Smooth muscle cell of bladder (primary cell): ENCODE results near the gene TCEAL7. TPM values are rescaled to one million over a fixed set of nuclear protein-coding genes. Genes with fewer than 3 reads are reported as not detected.

Experiments used
- total RNA-seq: library from RNA; depleted of rRNA; stranded (reverse); fragments of >200 nt; gene quantifications from 2 replicates; pipeline ENCODE4 v1.2.3, GENCODE V29; 2014

Gene TCEAL7, protein sequence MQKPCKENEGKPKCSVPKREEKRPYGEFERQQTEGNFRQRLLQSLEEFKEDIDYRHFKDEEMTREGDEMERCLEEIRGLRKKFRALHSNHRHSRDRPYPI
- total RNA-seq: 26.3 and 37.3 TPM in 2 replicates

DNA sequence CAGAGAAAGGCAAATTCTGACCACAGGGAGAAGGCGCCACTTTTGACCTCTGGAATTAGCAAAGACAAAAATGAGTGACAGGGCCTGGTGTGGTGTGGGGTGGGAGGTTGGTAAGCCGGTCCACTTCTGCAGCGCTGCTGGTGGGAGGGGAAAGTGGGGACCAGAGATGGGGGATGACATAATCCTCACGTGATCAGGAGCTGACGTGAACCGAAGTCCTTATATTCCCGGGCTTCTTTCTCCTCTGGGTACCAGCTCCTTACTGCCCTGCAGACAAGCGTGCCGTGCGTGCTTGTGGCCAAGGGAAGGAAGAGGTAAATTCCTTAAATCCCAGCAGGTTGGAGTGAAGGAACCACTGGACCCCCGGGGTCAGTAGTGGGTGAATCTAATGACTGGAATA, at the start of gene TCEAL7:
TCEAL7 (plus strand) TSS at position 249 of the 400 bp plus-strand sequence. CDS start 1,165 bp downstream, outside the sequence.

DNA sequence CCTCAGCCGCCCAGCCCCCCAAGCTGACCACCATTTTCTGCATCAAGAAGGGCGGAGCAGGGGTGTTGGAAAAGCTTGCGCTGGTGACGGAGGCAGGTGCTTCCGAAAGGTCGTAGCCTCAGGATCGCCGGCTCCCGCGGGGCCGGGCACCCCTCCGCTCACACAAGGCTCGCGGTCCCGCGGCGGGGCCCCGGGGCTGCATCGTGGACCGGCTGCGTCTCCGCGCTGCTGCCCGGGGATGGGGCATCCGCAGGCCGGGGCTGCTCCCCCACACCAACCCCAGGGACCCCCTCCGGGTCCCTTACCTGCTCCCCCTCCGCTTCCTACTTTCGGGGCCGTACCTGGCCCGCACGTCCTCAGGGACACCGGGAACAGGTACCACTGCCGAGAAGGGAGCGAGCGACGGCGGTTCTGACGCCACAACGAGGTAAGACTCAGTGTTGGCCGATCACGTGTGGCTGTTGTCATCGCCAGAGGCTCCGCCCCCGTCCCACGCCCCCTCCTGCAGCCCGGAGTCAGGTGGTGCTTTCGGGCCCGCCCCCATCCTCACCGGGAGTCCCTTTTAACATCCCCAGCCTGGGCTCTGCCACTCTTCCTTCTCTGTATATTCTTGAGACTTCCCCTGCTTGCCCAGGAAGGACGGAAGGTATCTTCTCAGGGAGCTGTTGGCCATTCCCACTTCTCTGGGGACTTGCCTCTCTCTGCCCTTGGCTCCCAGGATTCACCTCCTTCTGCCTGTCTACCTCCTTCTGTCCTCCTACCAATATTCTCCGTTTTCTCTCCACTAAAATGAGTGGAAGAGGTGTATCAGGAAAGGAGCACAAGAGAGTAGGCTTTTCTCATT, 19.3 kb upstream of the TCEAL7 start, which contains the start of gene BEX2:
BEX2 (minus strand) TSS at position 436 of the 844 bp plus-strand sequence. CDS start 1,014 bp downstream, outside the sequence.

DNA sequence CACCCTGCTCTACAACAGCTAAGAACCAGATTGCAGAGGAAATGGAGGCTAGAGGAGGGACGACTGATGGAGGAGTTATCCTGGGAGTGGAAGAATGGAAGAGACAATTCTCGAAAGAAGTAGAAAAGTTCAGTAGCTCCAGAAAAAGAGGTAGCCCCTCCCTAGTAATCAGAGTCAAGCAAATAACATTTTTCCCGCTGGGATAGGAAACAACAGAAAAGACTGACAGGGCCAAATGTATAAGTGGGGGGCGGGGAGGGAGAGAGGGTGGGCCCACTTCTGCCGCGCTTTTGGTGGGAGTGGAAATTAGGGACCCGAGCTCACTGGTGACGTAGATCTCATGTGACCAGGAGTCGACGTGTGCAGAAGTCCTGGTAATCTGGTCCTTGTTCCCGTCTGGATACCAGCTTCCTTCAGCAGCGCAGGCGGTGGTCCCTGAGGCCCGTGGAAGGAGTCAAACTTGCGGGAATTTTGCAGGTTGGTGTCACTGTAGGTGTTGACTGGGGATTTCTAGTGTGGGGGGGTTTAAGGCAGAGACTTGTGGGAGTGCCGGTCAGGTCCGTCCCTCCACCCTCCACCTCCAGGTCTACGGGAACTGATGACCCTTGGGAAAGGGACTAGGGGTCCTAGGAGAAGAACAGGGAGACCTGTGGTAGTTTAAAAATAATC, 26.2 kb downstream of the TCEAL7 start, which contains the start of gene TCEAL9:
TCEAL9 (plus strand) TSS at position 377 of the 669 bp plus-strand sequence. CDS start 1,179 bp downstream, outside the sequence.

DNA sequence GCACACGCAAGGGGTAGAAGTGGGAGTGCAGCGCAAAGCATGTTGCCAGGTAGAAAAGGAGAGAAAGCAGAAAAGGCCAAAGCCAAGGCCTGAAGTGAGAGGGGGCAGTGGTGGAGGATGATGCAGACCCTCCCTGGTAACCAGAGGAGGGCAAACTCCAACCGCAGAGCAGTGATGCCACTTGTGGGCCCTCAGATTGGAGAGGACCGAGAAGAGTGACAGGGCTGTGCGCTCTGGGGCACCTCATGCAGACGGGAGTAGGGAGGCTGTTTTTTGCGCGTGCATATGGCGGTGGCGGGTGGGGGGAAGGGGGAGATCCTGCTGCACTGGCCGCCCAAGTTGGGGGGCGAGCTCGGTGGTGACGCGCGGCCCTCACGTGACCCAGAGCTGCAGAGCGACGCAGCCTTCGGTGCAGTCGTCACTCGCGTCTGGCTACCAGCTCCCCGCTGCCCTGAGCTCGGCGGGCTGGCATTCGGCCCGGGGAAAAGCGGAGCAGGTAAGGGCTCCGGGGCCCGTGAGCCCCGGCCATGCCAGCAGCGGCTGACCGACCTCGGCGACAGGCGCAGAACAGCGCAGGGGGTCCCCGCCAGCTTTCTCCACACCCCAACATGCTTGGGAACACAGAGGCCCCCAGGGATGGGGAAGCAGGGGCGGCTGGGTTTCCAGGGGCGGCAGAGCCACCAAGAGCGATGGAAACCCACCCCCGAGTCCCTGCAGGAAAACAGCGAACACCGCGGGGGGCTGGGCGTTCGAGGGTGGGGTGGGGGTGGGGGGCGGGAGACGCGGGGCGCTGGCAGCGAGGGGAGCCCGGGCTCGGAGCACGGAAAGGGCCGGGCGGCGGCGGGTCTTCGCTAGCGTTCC, 46.3 kb downstream of the TCEAL7 start, which contains the start of gene BEX3:
BEX3 (plus strand) TSS at position 421 of the 861 bp plus-strand sequence. CDS start 984 bp downstream, outside the sequence.

Other genes with a start within 250 kb of the TCEAL7 start
- gene NXF3, start 237.1 kb upstream of the TCEAL7 start, total RNA-seq: not detected in 2 replicates
- gene BEX4, start 115.1 kb upstream of the TCEAL7 start, total RNA-seq: 15.6 and 29.9 TPM in 2 replicates
- gene TCEAL8, start 75.1 kb upstream of the TCEAL7 start, total RNA-seq: 119 and 133 TPM in 2 replicates
- gene TCEAL5, start 53.5 kb upstream of the TCEAL7 start, total RNA-seq: not detected in 2 replicates
- 0.83 and 1.3 TPM in 2 replicates for gene BEX2, start 19.2 kb upstream of the TCEAL7 start, total RNA-seq
- gene TCEAL9, start 26.3 kb downstream of the TCEAL7 start, total RNA-seq: 152 and 169 TPM in 2 replicates
- 462 and 464 TPM in 2 replicates for gene BEX3, start 46.3 kb downstream of the TCEAL7 start, total RNA-seq
- under 0.01 and 0.09 TPM in 2 replicates for gene RAB40A, start 189.2 kb downstream of the TCEAL7 start, total RNA-seq